Panc1 (cell line): ENCODE data around the gene PLIN5. TPM values are rescaled to one million over a fixed set of nuclear protein-coding genes. Genes with fewer than 3 reads are reported as not detected.

Experiments used
- ATAC-seq: fragments of 200-7000 bp; cut with Tn5 transposase; 2 replicates; pipeline ENCODE4 v1.9.1; 2020; ENCODE audit warnings: mild to moderate bottlenecking, moderate library complexity
- BruUV-seq: library from RNA; stranded (reverse); fragments of 400-500 nt; replicated peaks from 2 replicates; lab custom pipeline; 2021; lab: Mats Ljungman, UMichigan
- CTCF ChIA-PET: fragments of 300-600 bp; sonication (Branson Sonifier 250); formaldehyde crosslinking; loops from one replicate; lab custom pipeline; 2022; ENCODE audit warnings: antibody characterized with exemption; lab: Charles Lee
- POLR2A ChIA-PET: fragments of 300-600 bp; sonication (Branson Sonifier 250); formaldehyde crosslinking; loops from one replicate; lab custom pipeline; 2022; ENCODE audit warnings: antibody characterized with exemption; lab: Charles Lee
- DNase-seq: peaks from one replicate; pipeline ENCODE4 v3.0.0-alpha.2; 2010; ENCODE audit warnings: low read depth, low spot score
- H3K27ac ChIP-seq: 2 replicates; pipeline ENCODE4 v1.5.1; 2011; ENCODE audit warnings: mild to moderate bottlenecking, low read length, inconsistent platforms
- H3K27me3 ChIP-seq: fragments of 200-500 bp; sonication (Bioruptor generic); 2 replicates; pipeline ENCODE4 v1.6.0; 2014; ENCODE audit warnings: low read length, inconsistent platforms; ENCODE audit not compliant: control insufficient read depth, insufficient read depth
- H3K36me3 ChIP-seq: fragments of 200-500 bp; sonication (Bioruptor generic); 2 replicates; pipeline ENCODE4 v1.5.1; 2014; ENCODE audit warnings: inconsistent platforms, mild to moderate bottlenecking, low read length, moderate library complexity; ENCODE audit not compliant: control insufficient read depth, insufficient read depth
- H3K4me1 ChIP-seq: 2 replicates; pipeline ENCODE4 v1.5.1; 2011; ENCODE audit warnings: inconsistent platforms, mild to moderate bottlenecking, low read length, moderate library complexity; ENCODE audit not compliant: control insufficient read depth, insufficient read depth
- H3K4me3 ChIP-seq, 2 experiments: 2 replicates each; pipeline ENCODE4 v1.5.1; 2011 to 2012; ENCODE audit warnings: low read depth in 2 of 2, low read length in 2 of 2, mild to moderate bottlenecking in 2 of 2, inconsistent platforms in 1 of 2, moderate library complexity in 1 of 2
- H3K9me3 ChIP-seq: fragments of 200-500 bp; sonication (Bioruptor generic); 2 replicates; pipeline ENCODE4 v1.5.1; 2014; ENCODE audit warnings: low read depth, mild to moderate bottlenecking, inconsistent platforms, low read length, moderate library complexity; ENCODE audit not compliant: control insufficient read depth, insufficient read depth
- POLR2AphosphoS5 ChIP-seq: IDR thresholded peaks from 2 replicates; pipeline ENCODE4 v1.6.1; 2012; ENCODE audit warnings: mild to moderate bottlenecking, low read depth, low read length, moderate library complexity
- SIN3A ChIP-seq: IDR thresholded peaks from 2 replicates; pipeline ENCODE4 v1.6.1; 2012; ENCODE audit warnings: low read depth, mild to moderate bottlenecking, low read length, moderate library complexity, borderline replicate concordance; ENCODE audit not compliant: insufficient read depth
- TCF7L2 ChIP-seq: IDR thresholded peaks from 2 replicates; pipeline ENCODE4 v1.6.1; 2011; ENCODE audit warnings: mild to moderate bottlenecking, low read depth, low read length, inconsistent platforms
- in situ Hi-C: cut with HindIII; loops from 2 replicates; pipeline ENCODE4 v1.10.0; 2016; ENCODE audit warnings: low sequenced_read_pairs, low pct_unique_long_range_greater_than_20kb
- intact Hi-C: fragments of 100-400 bp; cut with micrococcal nuclease; formaldehyde crosslinking; loops from one replicate; pipeline ENCODE4 v1.10.0; 2022; ENCODE audit not compliant: unreplicated experiment
- total RNA-seq: library from RNA; stranded (reverse); gene quantifications from one replicate; pipeline ENCODE4 v1.2.1, GENCODE V29; 2021; ENCODE audit not compliant: unreplicated experiment
- TF ChIP-seq, protein P1 (sequence below), 2 experiments: IDR thresholded peaks; 2 replicates each; pipeline ENCODE4 v1.6.1; 2011 to 2012; ENCODE audit warnings: low read depth in 2 of 2, control low read depth in 1 of 2, low read length in 1 of 2, mild to moderate bottlenecking in 1 of 2, moderate library complexity in 1 of 2; ENCODE audit not compliant: insufficient read depth in 1 of 2
- TF ChIP-seq, protein P2 (sequence below): fragments of 450-650 bp; IDR thresholded peaks from 2 replicates; pipeline ENCODE4 v1.5.1; 2017; ENCODE audit warnings: mild to moderate bottlenecking

Gene PLIN5
- total RNA-seq, 1 experiment from 2014 or later = 0.64 TPM

DNA sequence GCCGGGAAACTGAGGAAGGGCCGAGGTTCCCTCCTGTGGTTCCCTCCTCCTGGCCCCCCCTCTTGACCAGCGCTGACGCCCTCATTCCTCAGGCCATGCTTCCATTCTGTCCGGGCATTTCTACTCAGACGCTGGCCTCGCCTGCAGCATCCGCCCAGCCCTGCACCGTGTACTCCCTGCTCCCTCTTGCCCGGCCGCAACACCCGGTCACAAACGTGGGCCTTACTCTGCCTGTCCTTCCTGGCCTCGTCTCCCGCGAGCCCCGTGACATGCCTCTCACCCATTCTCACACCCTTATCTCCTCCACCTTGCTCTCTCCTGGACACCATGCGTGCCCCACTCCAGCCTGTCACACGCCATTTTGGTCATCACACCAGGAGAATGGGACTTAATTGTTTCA is 51.6 kb downstream of the PLIN5 start:
- no peak for DNase-seq
- Histone ChIP-seq H3K27ac (no peak overlapping the region), H3K9me3 (no peaks in the 10 kb centered on the region), H3K27me3 (no peaks in the 10 kb centered on the region), H3K4me1 (no peaks in the 10 kb centered on the region), H3K4me3 (no peak overlapping the region), H3K36me3 (no peaks in the 10 kb centered on the region)
- TF ChIP-seq, protein P1, sequence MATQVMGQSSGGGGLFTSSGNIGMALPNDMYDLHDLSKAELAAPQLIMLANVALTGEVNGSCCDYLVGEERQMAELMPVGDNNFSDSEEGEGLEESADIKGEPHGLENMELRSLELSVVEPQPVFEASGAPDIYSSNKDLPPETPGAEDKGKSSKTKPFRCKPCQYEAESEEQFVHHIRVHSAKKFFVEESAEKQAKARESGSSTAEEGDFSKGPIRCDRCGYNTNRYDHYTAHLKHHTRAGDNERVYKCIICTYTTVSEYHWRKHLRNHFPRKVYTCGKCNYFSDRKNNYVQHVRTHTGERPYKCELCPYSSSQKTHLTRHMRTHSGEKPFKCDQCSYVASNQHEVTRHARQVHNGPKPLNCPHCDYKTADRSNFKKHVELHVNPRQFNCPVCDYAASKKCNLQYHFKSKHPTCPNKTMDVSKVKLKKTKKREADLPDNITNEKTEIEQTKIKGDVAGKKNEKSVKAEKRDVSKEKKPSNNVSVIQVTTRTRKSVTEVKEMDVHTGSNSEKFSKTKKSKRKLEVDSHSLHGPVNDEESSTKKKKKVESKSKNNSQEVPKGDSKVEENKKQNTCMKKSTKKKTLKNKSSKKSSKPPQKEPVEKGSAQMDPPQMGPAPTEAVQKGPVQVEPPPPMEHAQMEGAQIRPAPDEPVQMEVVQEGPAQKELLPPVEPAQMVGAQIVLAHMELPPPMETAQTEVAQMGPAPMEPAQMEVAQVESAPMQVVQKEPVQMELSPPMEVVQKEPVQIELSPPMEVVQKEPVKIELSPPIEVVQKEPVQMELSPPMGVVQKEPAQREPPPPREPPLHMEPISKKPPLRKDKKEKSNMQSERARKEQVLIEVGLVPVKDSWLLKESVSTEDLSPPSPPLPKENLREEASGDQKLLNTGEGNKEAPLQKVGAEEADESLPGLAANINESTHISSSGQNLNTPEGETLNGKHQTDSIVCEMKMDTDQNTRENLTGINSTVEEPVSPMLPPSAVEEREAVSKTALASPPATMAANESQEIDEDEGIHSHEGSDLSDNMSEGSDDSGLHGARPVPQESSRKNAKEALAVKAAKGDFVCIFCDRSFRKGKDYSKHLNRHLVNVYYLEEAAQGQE (IDR thresholded peaks at IDR 0.05; ENCODE audit: insufficient read depth in 1 of 2, low read depth in 2 of 2, low read length in 1 of 2) = no peak
- TF ChIP-seq SIN3A (no peak), POLR2AphosphoS5 (no peak), TCF7L2 (no peak)
- TF ChIP-seq, protein P2, sequence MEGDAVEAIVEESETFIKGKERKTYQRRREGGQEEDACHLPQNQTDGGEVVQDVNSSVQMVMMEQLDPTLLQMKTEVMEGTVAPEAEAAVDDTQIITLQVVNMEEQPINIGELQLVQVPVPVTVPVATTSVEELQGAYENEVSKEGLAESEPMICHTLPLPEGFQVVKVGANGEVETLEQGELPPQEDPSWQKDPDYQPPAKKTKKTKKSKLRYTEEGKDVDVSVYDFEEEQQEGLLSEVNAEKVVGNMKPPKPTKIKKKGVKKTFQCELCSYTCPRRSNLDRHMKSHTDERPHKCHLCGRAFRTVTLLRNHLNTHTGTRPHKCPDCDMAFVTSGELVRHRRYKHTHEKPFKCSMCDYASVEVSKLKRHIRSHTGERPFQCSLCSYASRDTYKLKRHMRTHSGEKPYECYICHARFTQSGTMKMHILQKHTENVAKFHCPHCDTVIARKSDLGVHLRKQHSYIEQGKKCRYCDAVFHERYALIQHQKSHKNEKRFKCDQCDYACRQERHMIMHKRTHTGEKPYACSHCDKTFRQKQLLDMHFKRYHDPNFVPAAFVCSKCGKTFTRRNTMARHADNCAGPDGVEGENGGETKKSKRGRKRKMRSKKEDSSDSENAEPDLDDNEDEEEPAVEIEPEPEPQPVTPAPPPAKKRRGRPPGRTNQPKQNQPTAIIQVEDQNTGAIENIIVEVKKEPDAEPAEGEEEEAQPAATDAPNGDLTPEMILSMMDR = no peak
- CTCF ChIA-PET = no interaction called here
- intact Hi-C loops = no loop called here
- no TSS peak for BruUV-seq
- no peak; the same call in 1 of the 2 replicates for ATAC-seq
- in situ Hi-C loops = no loop called here
- POLR2A ChIA-PET = no interaction called here

DNA sequence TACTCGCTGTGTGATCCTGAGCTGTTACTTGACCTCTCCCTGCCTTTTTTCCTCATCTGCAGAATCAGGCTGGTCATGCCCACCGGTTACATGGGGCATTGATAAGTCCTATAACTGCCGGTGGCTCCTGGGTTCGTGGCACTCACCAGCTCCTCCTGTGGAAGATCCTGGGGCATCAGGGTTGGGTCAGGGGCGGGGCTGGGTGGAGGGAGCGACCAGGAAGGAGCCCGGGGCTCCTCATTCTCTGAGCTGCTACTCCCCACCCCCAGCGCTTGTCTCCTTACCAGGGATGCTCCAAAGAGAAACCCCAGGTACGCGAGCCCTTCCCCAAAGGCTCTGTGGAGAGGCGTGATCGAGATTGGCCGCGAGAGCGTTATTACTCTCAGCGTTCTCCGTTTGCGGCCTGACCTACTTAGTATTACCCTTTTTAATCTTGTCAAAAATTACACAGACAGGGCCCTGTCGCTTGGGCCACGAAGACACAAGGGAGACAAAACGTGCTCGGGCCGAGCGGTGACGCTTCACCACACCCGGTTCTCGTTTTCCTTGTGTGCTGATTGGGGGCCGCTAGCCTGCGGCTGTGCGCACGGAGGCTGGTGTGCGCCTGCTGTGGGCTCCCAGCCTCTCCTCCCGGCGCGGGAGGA is 52.2 kb downstream of the PLIN5 start:
- H3K4me3 ChIP-seq = no peak overlapping the region
- H3K9me3 ChIP-seq = no peaks in the 10 kb centered on the region
- no TSS peak for BruUV-seq
- H3K27ac ChIP-seq = no peak overlapping the region
- DNase-seq = no peak
- no peaks in the 10 kb centered on the region for H3K36me3 ChIP-seq
- H3K4me1 ChIP-seq = no peaks in the 10 kb centered on the region
- in situ Hi-C loops (no loop called here), intact Hi-C loops (no loop called here)
- ChIA-PET POLR2A (no interaction called here), CTCF (no interaction called here)
- TF ChIP-seq, protein P2 = no peak
- TF ChIP-seq, protein P1 (IDR thresholded peaks at IDR 0.05; ENCODE audit: insufficient read depth in 1 of 2, low read depth in 2 of 2, low read length in 1 of 2) = no peak
- no peak for TF ChIP-seq POLR2AphosphoS5
- TF ChIP-seq SIN3A = no peak
- no peak for TF ChIP-seq TCF7L2
- no peaks in the 10 kb centered on the region for H3K27me3 ChIP-seq
- ATAC-seq = no peak; the same call in 1 of the 2 replicates
